SK-N-SH (cell line): Measurements from ENCODE around the gene GNG14.

ENCODE experiments used
- CTCF ChIP-seq: fragments of 200-600 bp; sonication (generic); IDR thresholded peaks from 2 replicates; pipeline ENCODE4 v1.6.1; 2017; ENCODE audit warnings: antibody characterized with exemption, mild to moderate bottlenecking, moderate library complexity
- FOSL2 ChIP-seq: IDR thresholded peaks from 2 replicates; pipeline ENCODE4 v1.4.0; 2012; ENCODE audit warnings: low read depth, mild to moderate bottlenecking, moderate library complexity, borderline replicate concordance
- FOXJ3 ChIP-seq: sonication (generic); formaldehyde crosslinking; IDR thresholded peaks from 2 replicates; pipeline ENCODE4 v1.5.1; 2020; ENCODE audit warnings: mild to moderate bottlenecking, missing genetic modification reagents
- FOXM1 ChIP-seq: IDR thresholded peaks from 2 replicates; pipeline ENCODE4 v1.4.0; 2012; ENCODE audit warnings: low read depth, mild to moderate bottlenecking
- MEF2A ChIP-seq: IDR thresholded peaks from 2 replicates; pipeline ENCODE4 v1.4.0; 2012; ENCODE audit warnings: low read depth, borderline replicate concordance
- POLR2AphosphoS5 ChIP-seq: IDR thresholded peaks from 2 replicates; pipeline ENCODE4 v1.6.1; 2012; ENCODE audit warnings: low read depth, low read length
- SIN3A ChIP-seq: IDR thresholded peaks from 2 replicates; pipeline ENCODE4 v1.6.1; 2012; ENCODE audit warnings: low read depth, mild to moderate bottlenecking, low read length, moderate library complexity, borderline replicate concordance
- TAF1 ChIP-seq: IDR thresholded peaks from 2 replicates; pipeline ENCODE4 v1.6.1; 2012; ENCODE audit warnings: low read depth, mild to moderate bottlenecking, low read length, moderate library complexity, borderline replicate concordance
- USF2 ChIP-seq: fragments of 150-350 bp; IDR thresholded peaks from 2 replicates; pipeline ENCODE4 v1.6.1; 2017; ENCODE audit warnings: antibody characterized with exemption, low read length, low read depth, borderline replicate concordance
- YY1 ChIP-seq: IDR thresholded peaks from 2 replicates; pipeline ENCODE4 v1.4.0; 2012; ENCODE audit warnings: low read depth, mild to moderate bottlenecking
- ZBTB33 ChIP-seq: IDR thresholded peaks from 2 replicates; pipeline ENCODE4 v1.4.0; 2012; ENCODE audit warnings: low read depth, borderline replicate concordance

- TF ChIP-seq MEF2A (no peak), CTCF (no peak), ZBTB33 (no peak), FOXM1 (no peak), TAF1 (no peak), YY1 (no peak), FOSL2 (no peak), FOXJ3 (no peak), SIN3A (no peak), POLR2AphosphoS5 (no peak), USF2 (no peak)
These were observed 2.0 kb upstream of the GNG14 start for GRCh38 chr19:12685831-12686230.
